HEK293 (cell line): ENCODE measurements around the gene SAMD14.
A peak's percentile ranks its signal among the peaks of the same experiment; 100 is the strongest.

Source experiments
- HOXC10 ChIP-seq: sonication (generic); formaldehyde crosslinking; IDR thresholded peaks from 2 replicates; pipeline ENCODE4 v1.8.1; 2023; ENCODE audit warnings: mild to moderate bottlenecking, missing genetic modification reagents
- KLF17 ChIP-seq: fragments of 450-650 bp; formaldehyde crosslinking; IDR thresholded peaks from 2 replicates; pipeline ENCODE4 v1.5.1; 2016; ENCODE audit warnings: missing biosample characterization, missing genetic modification characterization
- PRDM1 ChIP-seq: fragments of 450-650 bp; formaldehyde crosslinking; IDR thresholded peaks from 2 replicates; pipeline ENCODE4; 2016; ENCODE audit warnings: missing biosample characterization, missing genetic modification characterization
- RBAK ChIP-seq: fragments of 450-650 bp; formaldehyde crosslinking; IDR thresholded peaks from 2 replicates; pipeline ENCODE4 v1.5.1; 2016; ENCODE audit warnings: missing biosample characterization, missing genetic modification characterization
- SCRT1 ChIP-seq: fragments of 450-650 bp; formaldehyde crosslinking; IDR thresholded peaks from 2 replicates; pipeline ENCODE4 v1.5.1; 2016; ENCODE audit warnings: missing biosample characterization, missing genetic modification characterization, borderline replicate concordance
- TCF7L2 ChIP-seq: IDR thresholded peaks from 2 replicates; pipeline ENCODE4 v1.6.1; 2011; ENCODE audit warnings: low read depth, mild to moderate bottlenecking, inconsistent platforms, low read length, moderate library complexity, borderline replicate concordance
- YY1 ChIP-seq: fragments of 450-650 bp; formaldehyde crosslinking; IDR thresholded peaks from 2 replicates; pipeline ENCODE4 v1.5.1; 2018; ENCODE audit warnings: missing biosample characterization, missing genetic modification characterization
- ZBTB21 ChIP-seq: fragments of 450-650 bp; formaldehyde crosslinking; IDR thresholded peaks from 2 replicates; pipeline ENCODE4 v1.5.1; 2017; ENCODE audit warnings: missing biosample characterization, missing genetic modification characterization
- ZBTB48 ChIP-seq: fragments of 450-650 bp; formaldehyde crosslinking; IDR thresholded peaks from 2 replicates; pipeline ENCODE4 v1.5.1; 2016; ENCODE audit warnings: missing biosample characterization, missing genetic modification characterization
- ZIC2 ChIP-seq: fragments of 450-650 bp; formaldehyde crosslinking; IDR thresholded peaks from 2 replicates; pipeline ENCODE4 v1.5.1; 2016; ENCODE audit warnings: missing biosample characterization, missing genetic modification characterization
- ZNF155 ChIP-seq: fragments of 450-650 bp; formaldehyde crosslinking; IDR thresholded peaks from 2 replicates; pipeline ENCODE4 v1.5.1; 2016; ENCODE audit warnings: missing biosample characterization, missing genetic modification characterization
- ZNF174 ChIP-seq: fragments of 450-650 bp; formaldehyde crosslinking; IDR thresholded peaks from 2 replicates; pipeline ENCODE4 v1.5.0; 2017; ENCODE audit warnings: missing biosample characterization, mild to moderate bottlenecking, missing genetic modification characterization
- ZNF23 ChIP-seq: fragments of 450-650 bp; formaldehyde crosslinking; IDR thresholded peaks from 2 replicates; pipeline ENCODE4 v1.5.1; 2016; ENCODE audit warnings: missing biosample characterization, missing genetic modification characterization, borderline replicate concordance
- ZNF26 ChIP-seq: fragments of 450-650 bp; formaldehyde crosslinking; IDR thresholded peaks from 2 replicates; pipeline ENCODE4 v1.5.1; 2016; ENCODE audit warnings: missing biosample characterization, missing genetic modification characterization
- ZNF274 ChIP-seq, 2 experiments: fragments of 200-500 bp in 1 of 2; fragments of 450-650 bp in 1 of 2; sonication (Bioruptor generic) in 1 of 2; formaldehyde crosslinking in 1 of 2; IDR thresholded peaks; 2 replicates each; pipeline versions ENCODE4 v1.5.1 to v1.6.1; 2014 to 2016; ENCODE audit warnings: borderline replicate concordance in 1 of 2, inconsistent platforms in 1 of 2, low read length in 1 of 2, missing biosample characterization in 1 of 2, missing genetic modification characterization in 1 of 2
- ZNF311 ChIP-seq: fragments of 450-650 bp; formaldehyde crosslinking; IDR thresholded peaks from 2 replicates; pipeline ENCODE4 v1.5.1; 2017; ENCODE audit warnings: missing biosample characterization, missing genetic modification characterization, borderline replicate concordance
- ZNF366 ChIP-seq: fragments of 450-650 bp; formaldehyde crosslinking; conservative IDR thresholded peaks from 2 replicates; pipeline ENCODE4 v1.5.1; 2016; ENCODE audit warnings: missing biosample characterization, missing genetic modification characterization
- ZNF394 ChIP-seq: fragments of 450-650 bp; formaldehyde crosslinking; IDR thresholded peaks from 2 replicates; pipeline ENCODE4 v1.5.1; 2016; ENCODE audit warnings: missing biosample characterization, missing genetic modification characterization, mild to moderate bottlenecking, moderate library complexity, borderline replicate concordance
- ZNF48 ChIP-seq: fragments of 450-650 bp; formaldehyde crosslinking; IDR thresholded peaks from 2 replicates; pipeline ENCODE4 v1.5.1; 2016; ENCODE audit warnings: missing biosample characterization, missing genetic modification characterization
- ZNF549 ChIP-seq: fragments of 450-650 bp; IDR thresholded peaks from 2 replicates; pipeline ENCODE4 v1.5.1; 2018; ENCODE audit warnings: missing biosample characterization, missing genetic modification characterization, mild to moderate bottlenecking, inconsistent platforms, moderate library complexity
- ZNF561 ChIP-seq: fragments of 450-650 bp; IDR thresholded peaks from 2 replicates; pipeline ENCODE4 v1.5.1; 2018; ENCODE audit warnings: missing biosample characterization, missing genetic modification characterization, borderline replicate concordance
- ZNF621 ChIP-seq: fragments of 450-650 bp; formaldehyde crosslinking; IDR thresholded peaks from 2 replicates; pipeline ENCODE4 v1.5.1; 2017; ENCODE audit warnings: missing biosample characterization, missing genetic modification characterization
- ZNF660 ChIP-seq: fragments of 450-650 bp; IDR thresholded peaks from 2 replicates; pipeline ENCODE4 v1.5.1; 2018; ENCODE audit warnings: missing biosample characterization, mild to moderate bottlenecking, missing genetic modification characterization
- ZXDB ChIP-seq: fragments of 450-650 bp; formaldehyde crosslinking; IDR thresholded peaks from 2 replicates; pipeline ENCODE4 v1.5.1; 2016; ENCODE audit warnings: missing biosample characterization, missing genetic modification characterization
- TF ChIP-seq, protein P1 (sequence below): fragments of 450-650 bp; formaldehyde crosslinking; IDR thresholded peaks from 2 replicates; pipeline ENCODE4 v1.5.1; 2017; ENCODE audit warnings: missing biosample characterization, missing genetic modification characterization
- TF ChIP-seq, protein P2 (sequence below): fragments of 450-650 bp; formaldehyde crosslinking; IDR thresholded peaks from 2 replicates; pipeline ENCODE4 v1.5.1; 2016; ENCODE audit warnings: missing biosample characterization, missing genetic modification characterization
- TF ChIP-seq, protein P3 (sequence below): fragments of 450-650 bp; formaldehyde crosslinking; IDR thresholded peaks from 2 replicates; pipeline ENCODE4 v1.5.1; 2016; ENCODE audit warnings: missing biosample characterization, missing genetic modification characterization, low read depth

Gene SAMD14

DNA sequence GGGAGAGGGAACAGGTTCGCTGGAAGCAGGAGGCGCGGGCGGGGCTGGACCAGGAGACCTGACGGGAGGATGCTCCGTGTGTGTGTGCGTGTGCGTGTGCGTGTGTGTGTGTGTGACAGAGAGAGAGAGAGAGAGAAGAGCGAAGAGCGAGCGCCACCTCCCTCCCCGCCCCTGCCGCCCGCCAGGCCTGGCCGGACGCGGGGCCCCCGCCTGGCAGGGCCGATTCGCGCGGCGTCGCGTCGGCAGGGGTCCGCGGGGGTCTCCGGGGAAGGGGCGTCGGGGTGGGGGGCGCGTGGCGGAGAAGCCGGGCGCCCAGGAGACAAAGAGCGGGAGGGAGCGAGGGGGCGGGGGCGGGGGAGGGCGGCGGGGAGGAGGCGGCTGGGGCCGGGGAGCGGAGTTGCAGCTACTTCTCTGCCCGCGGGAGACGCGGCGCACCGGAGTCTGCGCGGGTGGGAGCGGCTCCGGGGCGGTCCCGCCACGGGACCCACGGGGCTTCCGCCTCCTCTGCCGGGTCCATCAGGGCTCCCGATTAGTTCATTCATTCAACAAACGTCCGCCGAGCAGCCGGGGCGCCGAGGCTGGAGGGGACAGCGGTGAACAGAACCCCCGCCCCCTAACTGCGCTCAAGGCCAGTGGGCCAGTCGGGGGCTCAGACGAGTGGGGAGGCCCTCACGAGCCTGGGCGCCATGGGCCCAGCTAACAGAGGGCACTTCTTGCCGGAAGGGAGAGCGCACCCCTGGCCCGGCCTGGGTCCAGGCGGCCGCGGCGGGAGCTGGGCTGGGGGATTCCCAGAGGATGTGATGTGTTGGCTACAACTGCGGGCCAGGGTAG, at the start of gene SAMD14 (continued):
- TF ChIP-seq ZNF311 (no peak), YY1 (tag by site-specific recombination) (no peak), ZIC2 (tag by site-specific recombination) (0 out of 2 replicates have a peak, but pooled peaks have one; percentile 22), ZNF155 (tag by site-specific recombination) (no peak), ZNF561 (tag by site-specific recombination) (no peak), ZXDB (tag by site-specific recombination) (peak; percentile 15; the same call in 1 of the 2 replicates), ZNF660 (tag by site-specific recombination) (no peak), ZBTB48 (tag by site-specific recombination) (0 out of 2 replicates have a peak, but pooled peaks have one; percentile 2), ZNF174 (tag by site-specific recombination) (no peak), TCF7L2 (no peak), ZNF48 (tag by site-specific recombination) (no peak), ZNF26 (tag by site-specific recombination) (no peak), SCRT1 (no peak), ZNF23 (no peak), RBAK (no peak), ZNF274 (IDR thresholded peaks at IDR 0.05; ENCODE audit: low read length) (no peak), ZNF274 (tag by site-specific recombination; IDR thresholded peaks at IDR 0.05; ENCODE audit: borderline replicate concordance) (no peak), HOXC10 (no peak), ZBTB21 (tag by site-specific recombination) (no peak; the same call in 1 of the 2 replicates), PRDM1 (no peak), KLF17 (tag by site-specific recombination) (peak; percentile 52; the same call in 1 of the 2 replicates), ZNF549 (tag by site-specific recombination) (no peak), ZNF366 (tag by site-specific recombination) (no peak; the same call in 1 of the 2 replicates), ZNF394 (tag by site-specific recombination) (no peak), ZNF621 (tag by site-specific recombination) (no peak)
- TF ChIP-seq, protein P1, sequence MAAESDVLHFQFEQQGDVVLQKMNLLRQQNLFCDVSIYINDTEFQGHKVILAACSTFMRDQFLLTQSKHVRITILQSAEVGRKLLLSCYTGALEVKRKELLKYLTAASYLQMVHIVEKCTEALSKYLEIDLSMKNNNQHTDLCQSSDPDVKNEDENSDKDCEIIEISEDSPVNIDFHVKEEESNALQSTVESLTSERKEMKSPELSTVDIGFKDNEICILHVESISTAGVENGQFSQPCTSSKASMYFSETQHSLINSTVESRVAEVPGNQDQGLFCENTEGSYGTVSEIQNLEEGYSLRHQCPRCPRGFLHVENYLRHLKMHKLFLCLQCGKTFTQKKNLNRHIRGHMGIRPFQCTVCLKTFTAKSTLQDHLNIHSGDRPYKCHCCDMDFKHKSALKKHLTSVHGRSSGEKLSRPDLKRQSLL (tag by site-specific recombination): no peak
- TF ChIP-seq, protein P2, sequence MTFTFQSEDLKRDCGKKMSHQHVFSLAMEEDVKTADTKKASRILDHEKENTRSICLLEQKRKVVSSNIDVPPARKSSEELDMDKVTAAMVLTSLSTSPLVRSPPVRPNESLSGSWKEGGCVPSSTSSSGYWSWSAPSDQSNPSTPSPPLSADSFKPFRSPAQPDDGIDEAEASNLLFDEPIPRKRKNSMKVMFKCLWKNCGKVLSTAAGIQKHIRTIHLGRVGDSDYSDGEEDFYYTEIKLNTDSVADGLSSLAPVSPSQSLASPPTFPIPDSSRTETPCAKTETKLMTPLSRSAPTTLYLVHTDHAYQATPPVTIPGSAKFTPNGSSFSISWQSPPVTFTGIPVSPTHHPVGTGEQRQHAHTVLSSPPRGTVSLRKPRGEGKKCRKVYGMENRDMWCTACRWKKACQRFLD (tag by site-specific recombination): no peak
- TF ChIP-seq, protein P3, sequence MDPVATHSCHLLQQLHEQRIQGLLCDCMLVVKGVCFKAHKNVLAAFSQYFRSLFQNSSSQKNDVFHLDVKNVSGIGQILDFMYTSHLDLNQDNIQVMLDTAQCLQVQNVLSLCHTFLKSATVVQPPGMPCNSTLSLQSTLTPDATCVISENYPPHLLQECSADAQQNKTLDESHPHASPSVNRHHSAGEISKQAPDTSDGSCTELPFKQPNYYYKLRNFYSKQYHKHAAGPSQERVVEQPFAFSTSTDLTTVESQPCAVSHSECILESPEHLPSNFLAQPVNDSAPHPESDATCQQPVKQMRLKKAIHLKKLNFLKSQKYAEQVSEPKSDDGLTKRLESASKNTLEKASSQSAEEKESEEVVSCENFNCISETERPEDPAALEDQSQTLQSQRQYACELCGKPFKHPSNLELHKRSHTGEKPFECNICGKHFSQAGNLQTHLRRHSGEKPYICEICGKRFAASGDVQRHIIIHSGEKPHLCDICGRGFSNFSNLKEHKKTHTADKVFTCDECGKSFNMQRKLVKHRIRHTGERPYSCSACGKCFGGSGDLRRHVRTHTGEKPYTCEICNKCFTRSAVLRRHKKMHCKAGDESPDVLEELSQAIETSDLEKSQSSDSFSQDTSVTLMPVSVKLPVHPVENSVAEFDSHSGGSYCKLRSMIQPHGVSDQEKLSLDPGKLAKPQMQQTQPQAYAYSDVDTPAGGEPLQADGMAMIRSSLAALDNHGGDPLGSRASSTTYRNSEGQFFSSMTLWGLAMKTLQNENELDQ (tag by site-specific recombination): no peak
